VCaP (cell line): Measurements from ENCODE around the gene CTNNA3.

ENCODE experiments used
- H3K27ac ChIP-seq: fragments of 450-650 bp; 2 replicates; pipeline ENCODE4 v1.5.1; 2017
- CTCF ChIP-seq: fragments of 450-650 bp; conservative IDR thresholded peaks from 2 replicates; pipeline ENCODE4 v1.5.1; 2017; ENCODE audit warnings: mild to moderate bottlenecking, moderate library complexity

Gene CTNNA3

DNA sequence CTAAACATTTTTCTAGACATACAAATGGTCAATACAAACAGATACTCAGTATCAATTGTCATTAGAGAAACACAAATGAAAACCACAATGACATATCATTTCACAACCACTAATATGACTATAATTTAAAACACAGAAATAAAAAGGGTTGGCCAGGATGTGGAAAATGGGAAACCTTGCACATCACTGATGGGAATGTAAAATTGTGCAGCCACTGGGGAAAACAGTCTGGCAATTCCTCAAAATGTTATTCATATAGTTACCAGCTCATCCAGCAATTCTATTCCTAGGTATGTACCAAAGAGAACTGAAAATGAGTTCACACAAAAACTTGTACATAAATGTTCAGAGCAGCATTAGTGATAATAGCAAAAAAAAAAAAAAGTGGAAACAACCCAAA, 876.3 kb downstream of the CTNNA3 start:
- no peak overlapping the region for H3K27ac ChIP-seq
- TF ChIP-seq CTCF = no peak

DNA sequence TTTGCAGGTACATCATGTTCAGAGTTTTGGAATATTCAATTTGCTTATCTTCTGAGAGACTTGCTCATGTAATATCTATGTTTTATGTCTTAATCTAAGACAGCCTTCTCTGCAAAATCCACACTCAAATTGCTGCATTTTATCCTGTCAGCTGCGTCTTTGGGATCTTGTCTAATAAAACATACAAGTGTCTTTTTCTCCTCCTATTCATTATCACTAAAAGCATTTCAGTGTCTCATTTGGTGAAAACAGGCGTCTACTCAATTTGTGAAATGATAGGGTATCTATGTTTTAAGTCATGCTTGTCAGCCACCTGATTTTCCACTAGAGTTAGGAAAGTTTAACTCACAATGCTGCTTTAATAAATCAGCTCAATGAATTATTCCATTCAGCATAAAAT, 882.9 kb downstream of the CTNNA3 start:
- TF ChIP-seq CTCF = no peak
- H3K27ac ChIP-seq = peak overlapping the region; percentile 46; the same call in 1 of the 2 replicates

GRCh38 chr10:66811211-66811610, 884.8 kb downstream of the CTNNA3 start:
- no peak for TF ChIP-seq CTCF
- no peak overlapping the region for H3K27ac ChIP-seq

- TF ChIP-seq CTCF = no peak
Measured at GRCh38 chr10:66809402-66809801, 886.6 kb downstream of the CTNNA3 start.

DNA sequence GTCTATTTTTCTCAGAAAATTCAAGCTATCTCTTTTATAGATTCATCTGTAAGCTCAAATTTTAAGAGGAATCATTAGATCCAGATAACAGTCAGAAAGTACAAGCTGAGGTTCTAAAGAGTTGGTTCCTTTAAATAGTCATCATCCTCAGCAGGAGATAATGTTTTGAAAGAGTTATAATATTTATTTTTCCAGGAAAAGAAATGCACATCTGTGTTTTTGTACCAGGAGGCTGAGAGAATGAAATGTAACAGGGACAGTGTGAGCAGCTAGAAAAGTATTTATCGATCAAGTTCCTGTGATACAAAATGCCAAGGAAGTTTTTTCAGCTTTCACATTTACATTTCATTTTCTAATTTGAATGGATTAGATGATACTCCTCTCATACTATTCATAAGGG, 890.4 kb downstream of the CTNNA3 start:
- TF ChIP-seq CTCF = no peak

More at GRCh38 chr10:66809402-66809801, 886.6 kb downstream of the CTNNA3 start:
- no peak overlapping the region for H3K27ac ChIP-seq

DNA sequence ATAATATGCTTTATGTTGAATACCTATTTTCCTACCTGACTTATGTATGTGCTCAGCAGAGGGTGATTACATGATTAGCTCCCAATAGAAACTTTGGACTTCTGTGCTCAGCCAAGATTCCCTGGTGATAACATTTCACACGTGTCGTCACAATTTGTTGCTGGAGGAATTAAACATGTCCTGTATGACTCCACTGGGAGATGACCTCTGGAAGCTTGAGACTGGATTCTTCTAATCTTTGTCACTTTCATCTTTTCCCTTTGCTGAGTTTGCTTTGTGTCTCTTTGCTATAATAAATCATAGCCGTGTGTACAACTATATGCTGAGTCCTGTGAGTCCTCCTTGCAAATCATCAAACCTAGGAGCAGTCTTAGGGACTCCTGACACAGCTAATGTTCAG, 891.0 kb downstream of the CTNNA3 start:
- no peak for TF ChIP-seq CTCF
- no peak overlapping the region for H3K27ac ChIP-seq

More for the DNA sequence above, 890.4 kb downstream of the CTNNA3 start:
- no peak overlapping the region for H3K27ac ChIP-seq

GRCh38 chr10:66803174-66803573, 892.8 kb downstream of the CTNNA3 start:
- TF ChIP-seq CTCF = no peak
- H3K27ac ChIP-seq = no peak overlapping the region

DNA sequence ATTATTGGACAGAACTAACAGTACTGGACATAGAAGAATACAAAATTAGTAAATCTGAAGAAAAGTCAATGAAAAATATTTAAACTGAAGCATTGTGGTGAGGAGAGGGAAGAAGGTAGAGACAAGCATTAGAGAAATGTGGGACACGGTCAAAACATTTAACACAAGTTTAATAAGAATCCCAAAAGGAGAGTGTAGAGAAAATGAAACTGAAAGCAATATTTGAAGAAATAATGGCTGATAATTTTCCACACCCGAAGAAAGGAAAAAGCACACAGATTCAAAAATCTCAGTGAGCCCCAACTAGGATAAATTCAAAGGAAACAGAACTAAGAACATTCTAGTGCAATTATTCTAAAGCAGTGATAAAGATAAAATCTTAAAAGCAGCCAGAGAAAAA, 896.5 kb downstream of the CTNNA3 start:
- TF ChIP-seq CTCF = no peak
- H3K27ac ChIP-seq = no peak overlapping the region
